Measurements from ENCODE around the gene STK32C.
A peak's percentile ranks its signal among the peaks of the same experiment; 100 is the strongest.

Gene STK32C

DNA sequence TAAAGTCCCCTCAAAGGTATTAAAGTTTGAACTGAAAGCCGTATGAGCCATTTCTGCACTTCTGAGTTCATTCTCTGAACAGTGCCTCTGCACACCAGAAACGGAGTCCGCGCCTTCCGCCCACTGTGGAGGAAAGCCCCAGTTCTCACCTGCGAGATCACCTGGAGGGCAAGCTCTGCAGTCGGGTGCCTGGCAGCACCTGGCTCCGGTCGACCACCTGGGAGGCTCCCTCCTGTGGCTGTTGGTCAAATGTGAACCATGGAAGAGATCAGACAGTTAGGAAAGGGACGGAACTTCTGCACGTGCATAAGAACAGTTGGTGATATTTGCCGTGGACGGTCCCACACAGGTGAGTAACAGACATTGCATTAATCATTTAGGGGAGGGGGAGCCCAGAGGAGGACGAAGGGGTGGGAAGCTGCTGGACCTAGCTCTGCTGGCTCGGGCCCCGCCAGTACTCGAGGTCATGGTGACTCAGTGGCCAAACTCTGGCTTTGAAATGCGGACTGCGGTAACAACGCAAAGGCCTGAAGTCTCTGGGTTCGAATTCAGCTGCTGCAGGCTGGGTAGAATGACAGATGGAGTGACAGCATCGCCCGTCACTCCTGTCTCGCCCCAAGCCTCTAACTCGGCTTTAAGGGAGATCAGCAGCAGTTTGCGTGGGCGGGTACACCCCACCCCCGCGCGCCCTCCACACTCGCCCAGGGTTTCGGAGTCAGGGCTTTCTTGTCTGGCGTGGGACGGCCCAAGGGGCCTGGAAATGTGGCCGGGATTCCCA, 122.7 kb downstream of the STK32C start:
- H3K18ac ChIP-seq (ENCODE audit: low read length) = no peak overlapping the region
- H2BK5ac ChIP-seq (ENCODE audit: low read depth, low read length, poor library complexity) = no peak overlapping the region
- no peak overlapping the region for H3K4ac ChIP-seq (ENCODE audit: low read depth, low read length)
- H4K91ac ChIP-seq (ENCODE audit: low read depth, low read length) = no peak overlapping the region
- peaks cover 9% of the 10 kb centered on the region for H3K9me3 ChIP-seq (ENCODE audit: insufficient read depth, low read depth, low read length)
- H4K12ac ChIP-seq (ENCODE audit: low read depth, low read length) = no peak overlapping the region
- H3K79me2 ChIP-seq (ENCODE audit: control insufficient read depth, insufficient read depth, low read length, poor library complexity) = no peaks in the 10 kb centered on the region
- H3K4me2 ChIP-seq (ENCODE audit: low read length) = no peak overlapping the region
- peaks cover 47% of the 10 kb centered on the region for H3K27me3 ChIP-seq (ENCODE audit: insufficient read depth, low read length)
- no peak overlapping the region for H3K27ac ChIP-seq (ENCODE audit: low read depth, low read length)
- no peak overlapping the region for H2BK12ac ChIP-seq (ENCODE audit: low read length)
- DNase-seq = no peak
- H3K79me1 ChIP-seq (ENCODE audit: low read length) = no peaks in the 10 kb centered on the region
- H3K4me1 ChIP-seq (ENCODE audit: control insufficient read depth in 1 of 2, insufficient read depth in 2 of 2, low read length in 2 of 2) = peaks cover 0 to 6% of the 10 kb centered on the region in 2 experiments
- no peaks in the 10 kb centered on the region for H3K36me3 ChIP-seq (ENCODE audit: control insufficient read depth in 1 of 2, insufficient read depth in 2 of 2, low read length in 2 of 2)
- no peak overlapping the region for H4K8ac ChIP-seq (ENCODE audit: low read depth, low read length)
- H2BK120ac ChIP-seq (ENCODE audit: insufficient read depth, low read length, poor library complexity) = no peak overlapping the region
- WGBS (ENCODE audit: extremely low coverage, insufficient coverage, insufficient read length) = no CpG with 5 or more reads among the region's 35 CpGs
- H2AK5ac ChIP-seq (ENCODE audit: low read length) = no peak overlapping the region
- H2AFZ ChIP-seq (ENCODE audit: insufficient read depth, low read length, poor library complexity) = no peak overlapping the region
- H3K4me3 ChIP-seq (ENCODE audit: low read depth, low read length) = no peak overlapping the region
- no peak overlapping the region for H3K14ac ChIP-seq (ENCODE audit: low read length)
- H3K23ac ChIP-seq (ENCODE audit: low read length) = no peak overlapping the region
- no peak overlapping the region for H3K9ac ChIP-seq (ENCODE audit: low read length)

DNA sequence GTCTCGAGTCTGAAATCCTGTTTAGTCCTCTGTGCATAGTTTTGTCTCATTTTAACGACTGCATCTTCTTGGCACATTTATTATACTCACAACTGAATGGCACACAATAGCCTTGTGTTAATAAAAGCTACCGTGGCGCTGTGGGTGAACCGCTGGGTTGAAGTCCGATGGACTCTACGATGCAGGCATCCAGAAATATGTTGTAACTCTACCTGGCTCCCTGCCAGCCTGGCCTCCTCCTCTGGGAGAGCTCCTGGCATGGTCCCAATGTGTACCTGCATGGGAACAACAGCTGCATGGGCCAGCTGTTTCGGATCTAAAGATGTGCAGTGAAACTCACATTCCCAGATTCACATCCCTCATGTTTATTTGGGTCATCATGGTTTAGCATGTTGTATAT, 124.7 kb downstream of the STK32C start:
- Histone ChIP-seq H3K36me3 (ENCODE audit: control insufficient read depth in 1 of 2, insufficient read depth in 2 of 2, low read length in 2 of 2) (no peaks in the 10 kb centered on the region), H3K18ac (ENCODE audit: low read length) (no peak overlapping the region), H2BK12ac (ENCODE audit: low read length) (no peak overlapping the region), H2BK120ac (ENCODE audit: insufficient read depth, low read length, poor library complexity) (no peak overlapping the region), H3K27ac (ENCODE audit: low read depth, low read length) (no peak overlapping the region), H4K8ac (ENCODE audit: low read depth, low read length) (no peak overlapping the region), H2BK5ac (ENCODE audit: low read depth, low read length, poor library complexity) (no peak overlapping the region), H3K27me3 (ENCODE audit: insufficient read depth, low read length) (peaks cover 32% of the 10 kb centered on the region), H3K23ac (ENCODE audit: low read length) (no peak overlapping the region), H3K14ac (ENCODE audit: low read length) (no peak overlapping the region), H3K4me3 (ENCODE audit: low read depth, low read length) (no peak overlapping the region), H3K9me3 (ENCODE audit: insufficient read depth, low read depth, low read length) (peaks cover 7% of the 10 kb centered on the region), H2AFZ (ENCODE audit: insufficient read depth, low read length, poor library complexity) (no peak overlapping the region), H3K9ac (ENCODE audit: low read length) (no peak overlapping the region), H3K79me1 (ENCODE audit: low read length) (no peaks in the 10 kb centered on the region), H3K4ac (ENCODE audit: low read depth, low read length) (no peak overlapping the region), H2AK5ac (ENCODE audit: low read length) (no peak overlapping the region), H3K4me2 (ENCODE audit: low read length) (no peak overlapping the region), H3K4me1 (ENCODE audit: control insufficient read depth in 1 of 2, insufficient read depth in 2 of 2, low read length in 2 of 2) (peaks cover 0 to 6% of the 10 kb centered on the region in 2 experiments), H3K79me2 (ENCODE audit: control insufficient read depth, insufficient read depth, low read length, poor library complexity) (no peaks in the 10 kb centered on the region), H4K12ac (ENCODE audit: low read depth, low read length) (no peak overlapping the region), H4K91ac (ENCODE audit: low read depth, low read length) (no peak overlapping the region)
- no peak for DNase-seq
- no CpG with 5 or more reads among the region's 8 CpGs for WGBS (ENCODE audit: extremely low coverage, insufficient coverage, insufficient read length)

DNA sequence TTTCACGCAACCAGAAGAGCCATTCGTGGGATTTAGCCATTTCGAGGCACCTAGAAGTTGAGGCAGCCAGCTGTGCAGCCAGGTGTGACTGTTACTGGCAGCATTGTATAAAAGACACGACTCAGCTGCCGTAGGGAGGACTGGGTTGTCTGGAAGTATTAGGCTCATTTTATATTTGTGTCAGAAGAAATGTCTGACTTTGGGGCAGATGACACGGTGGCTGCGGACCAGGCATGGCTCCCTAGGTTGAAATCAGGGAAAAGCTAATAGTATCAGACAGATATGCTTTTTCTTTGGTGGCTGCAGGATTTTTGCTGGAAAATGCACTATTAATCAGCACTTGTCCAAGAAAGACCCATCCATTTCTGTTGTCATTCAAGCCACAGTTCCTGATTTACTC, 125.2 kb downstream of the STK32C start:
- Histone ChIP-seq H4K91ac (ENCODE audit: low read depth, low read length) (no peak overlapping the region), H3K23ac (ENCODE audit: low read length) (no peak overlapping the region), H3K4me2 (ENCODE audit: low read length) (no peak overlapping the region), H3K9me3 (ENCODE audit: insufficient read depth, low read depth, low read length) (peaks cover 9% of the 10 kb centered on the region), H3K36me3 (ENCODE audit: control insufficient read depth in 1 of 2, insufficient read depth in 2 of 2, low read length in 2 of 2) (no peaks in the 10 kb centered on the region), H3K79me2 (ENCODE audit: control insufficient read depth, insufficient read depth, low read length, poor library complexity) (no peaks in the 10 kb centered on the region), H2BK120ac (ENCODE audit: insufficient read depth, low read length, poor library complexity) (no peak overlapping the region), H2BK12ac (ENCODE audit: low read length) (no peak overlapping the region), H3K4ac (ENCODE audit: low read depth, low read length) (no peak overlapping the region), H4K12ac (ENCODE audit: low read depth, low read length) (no peak overlapping the region), H2AFZ (ENCODE audit: insufficient read depth, low read length, poor library complexity) (no peak overlapping the region), H4K8ac (ENCODE audit: low read depth, low read length) (no peak overlapping the region), H3K14ac (ENCODE audit: low read length) (no peak overlapping the region), H3K27ac (ENCODE audit: low read depth, low read length) (no peak overlapping the region), H3K27me3 (ENCODE audit: insufficient read depth, low read length) (peaks cover 27% of the 10 kb centered on the region), H2AK5ac (ENCODE audit: low read length) (no peak overlapping the region), H3K79me1 (ENCODE audit: low read length) (no peaks in the 10 kb centered on the region), H3K18ac (ENCODE audit: low read length) (no peak overlapping the region), H2BK5ac (ENCODE audit: low read depth, low read length, poor library complexity) (no peak overlapping the region), H3K9ac (ENCODE audit: low read length) (no peak overlapping the region), H3K4me3 (ENCODE audit: low read depth, low read length) (no peak overlapping the region), H3K4me1 (ENCODE audit: control insufficient read depth in 1 of 2, insufficient read depth in 2 of 2, low read length in 2 of 2) (peaks cover 0 to 6% of the 10 kb centered on the region in 2 experiments)
- DNase-seq = no peak
- WGBS (ENCODE audit: extremely low coverage, insufficient coverage, insufficient read length) = no CpG with 5 or more reads among the region's 7 CpGs

DNA sequence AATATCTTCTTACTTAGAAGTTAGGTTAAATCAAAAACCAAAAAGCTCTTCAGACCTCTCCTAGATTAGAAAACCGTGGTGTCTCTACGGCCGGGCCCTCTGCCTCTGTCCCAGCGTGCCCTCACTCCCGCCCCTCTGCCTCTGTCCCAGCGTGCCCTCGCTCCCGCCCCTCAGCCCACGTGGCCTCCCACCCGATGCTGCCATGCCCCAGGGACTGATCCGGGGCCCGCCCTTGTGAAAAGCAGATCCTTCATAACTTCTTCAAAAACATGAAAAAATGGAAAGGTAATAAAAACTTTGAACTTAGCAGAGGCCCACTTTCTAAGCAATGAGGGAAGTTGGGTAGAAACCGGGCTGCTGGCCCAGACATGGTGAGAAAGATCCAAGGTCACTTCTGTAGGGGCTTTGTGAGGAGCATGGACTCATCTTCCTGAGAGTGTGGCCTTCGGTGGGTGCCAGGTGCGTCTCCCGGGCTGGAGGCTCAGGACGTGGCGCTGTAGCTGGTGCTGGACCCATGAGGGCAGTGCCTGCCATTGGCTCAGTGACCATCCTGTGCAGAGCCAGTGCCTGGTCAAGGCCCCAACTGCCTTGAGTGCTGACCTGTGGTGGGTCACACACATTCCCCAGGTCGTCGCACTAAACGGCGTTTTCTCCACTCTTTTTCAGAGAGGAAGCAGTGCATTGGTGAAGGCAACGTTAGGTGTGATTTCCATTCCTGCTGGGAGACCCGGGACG, 125.9 kb downstream of the STK32C start:
- peaks cover 9% of the 10 kb centered on the region for H3K9me3 ChIP-seq (ENCODE audit: insufficient read depth, low read depth, low read length)
- H2BK5ac ChIP-seq (ENCODE audit: low read depth, low read length, poor library complexity) = no peak overlapping the region
- H3K36me3 ChIP-seq (ENCODE audit: control insufficient read depth in 1 of 2, insufficient read depth in 2 of 2, low read length in 2 of 2) = no peaks in the 10 kb centered on the region
- H3K4me3 ChIP-seq (ENCODE audit: low read depth, low read length) = peak overlapping the region; percentile 58
- no peak overlapping the region for H3K4me2 ChIP-seq (ENCODE audit: low read length)
- no peak overlapping the region for H4K8ac ChIP-seq (ENCODE audit: low read depth, low read length)
- H4K91ac ChIP-seq (ENCODE audit: low read depth, low read length) = no peak overlapping the region
- H3K14ac ChIP-seq (ENCODE audit: low read length) = no peak overlapping the region
- H3K27me3 ChIP-seq (ENCODE audit: insufficient read depth, low read length) = peaks cover 20% of the 10 kb centered on the region
- no peaks in the 10 kb centered on the region for H3K79me1 ChIP-seq (ENCODE audit: low read length)
- no peak overlapping the region for H3K18ac ChIP-seq (ENCODE audit: low read length)
- WGBS (ENCODE audit: extremely low coverage, insufficient coverage, insufficient read length) = no CpG with 5 or more reads among the region's 25 CpGs
- no peak overlapping the region for H3K27ac ChIP-seq (ENCODE audit: low read depth, low read length)
- no peak overlapping the region for H3K9ac ChIP-seq (ENCODE audit: low read length)
- no peaks in the 10 kb centered on the region for H3K79me2 ChIP-seq (ENCODE audit: control insufficient read depth, insufficient read depth, low read length, poor library complexity)
- H3K23ac ChIP-seq (ENCODE audit: low read length) = no peak overlapping the region
- H2AK5ac ChIP-seq (ENCODE audit: low read length) = no peak overlapping the region
- no peak overlapping the region for H2BK120ac ChIP-seq (ENCODE audit: insufficient read depth, low read length, poor library complexity)
- H3K4ac ChIP-seq (ENCODE audit: low read depth, low read length) = no peak overlapping the region
- H2AFZ ChIP-seq (ENCODE audit: insufficient read depth, low read length, poor library complexity) = no peak overlapping the region
- DNase-seq = no peak
- no peak overlapping the region for H2BK12ac ChIP-seq (ENCODE audit: low read length)
- no peak overlapping the region for H4K12ac ChIP-seq (ENCODE audit: low read depth, low read length)
- H3K4me1 ChIP-seq (ENCODE audit: control insufficient read depth in 1 of 2, insufficient read depth in 2 of 2, low read length in 2 of 2) = no peaks in the 10 kb centered on the region

All from trophoblast cell (in vitro differentiated cells and primary cell).